Fibroblast of pulmonary artery (primary cell): ENCODE results near the gene GJC1.

ENCODE experiments used
- DNase-seq: peaks from one replicate; pipeline ENCODE4 v3.0.0-alpha.2; 2010; ENCODE audit warnings: low read depth
- H3K4me3 ChIP-seq: replicated peaks from 2 replicates; pipeline ENCODE4 v1.5.1; 2011; ENCODE audit warnings: low read depth, mild to moderate bottlenecking, control low read depth, low read length, moderate library complexity
- CTCF ChIP-seq: IDR thresholded peaks from 2 replicates; pipeline ENCODE4 v1.5.1; 2011; ENCODE audit warnings: mild to moderate bottlenecking, control low read depth, low read length, inconsistent platforms; ENCODE audit errors: missing control alignments

GJC1 gene

GRCh38 chr17:44754276-44754675, 75.8 kb downstream of the GJC1 start:
- no peak for DNase-seq
- no peak overlapping the region for H3K4me3 ChIP-seq
- no peak for TF ChIP-seq CTCF

- TF ChIP-seq CTCF: no peak
- no peak for DNase-seq
- no peak overlapping the region for H3K4me3 ChIP-seq
Measured at GRCh38 chr17:44752953-44753861, 76.9 kb downstream of the GJC1 start.

GRCh38 chr17:44751806-44752205, 78.3 kb downstream of the GJC1 start:
- DNase-seq: no peak
- TF ChIP-seq CTCF: no peak
- no peak overlapping the region for H3K4me3 ChIP-seq

- H3K4me3 ChIP-seq: no peak overlapping the region
- no peak for TF ChIP-seq CTCF
- DNase-seq: no peak
Measured at GRCh38 chr17:44751331-44751730, 78.8 kb downstream of the GJC1 start.

- H3K4me3 ChIP-seq: no peak overlapping the region
- no peak for TF ChIP-seq CTCF
- no peak for DNase-seq
Measured at GRCh38 chr17:44749980-44750318, 80.1 kb downstream of the GJC1 start.

- TF ChIP-seq CTCF: no peak
- H3K4me3 ChIP-seq: no peak overlapping the region
- DNase-seq: no peak
Measured at GRCh38 chr17:44749076-44749979, 80.8 kb downstream of the GJC1 start.
